Fibroblast of peridontal ligament (primary cell): ENCODE measurements around the gene XIRP1.
A peak's percentile ranks its signal among the peaks of the same experiment; 100 is the strongest.

Source experiments
- DNase-seq: peaks from one replicate; pipeline ENCODE4 v3.0.0-alpha.2; 2010; ENCODE audit errors: extremely low read depth

The XIRP1 gene

GRCh38 chr3:39144748-39145380, 47.5 kb downstream of the XIRP1 start:
- no peak for DNase-seq

GRCh38 chr3:39144095-39144747, 48.2 kb downstream of the XIRP1 start:
- DNase-seq = no peak

- no peak for DNase-seq
Measured at GRCh38 chr3:39143051-39143885, 49.1 kb downstream of the XIRP1 start.

- no peak for DNase-seq
Measured at GRCh38 chr3:39142067-39142466, 50.3 kb downstream of the XIRP1 start.

GRCh38 chr3:39141171-39141995, 51.0 kb downstream of the XIRP1 start:
- DNase-seq = no peak

GRCh38 chr3:39140341-39140971, 51.9 kb downstream of the XIRP1 start:
- no peak for DNase-seq

GRCh38 chr3:39139442-39139841, 53.0 kb downstream of the XIRP1 start:
- DNase-seq = no peak

- DNase-seq = peak; percentile 45
Measured at GRCh38 chr3:39138804-39139415, 53.5 kb downstream of the XIRP1 start.

- no peak for DNase-seq
Measured at GRCh38 chr3:39137991-39138803, 54.2 kb downstream of the XIRP1 start.

GRCh38 chr3:39137435-39137936, 54.9 kb downstream of the XIRP1 start:
- DNase-seq = no peak

- no peak for DNase-seq
Measured at GRCh38 chr3:39136533-39137434, 55.6 kb downstream of the XIRP1 start.

- no peak for DNase-seq
Measured at GRCh38 chr3:39135170-39135805, 57.1 kb downstream of the XIRP1 start.

- no peak for DNase-seq
Measured at GRCh38 chr3:39134305-39134704, 58.1 kb downstream of the XIRP1 start.

GRCh38 chr3:39133822-39134221, 58.6 kb downstream of the XIRP1 start:
- no peak for DNase-seq
